Skeletal muscle tissue (tissue), 4 donors: ENCODE measurements around the gene SAMD10. TPM values are rescaled to one million over a fixed set of nuclear protein-coding genes. Genes with fewer than 3 reads are reported as not detected.
A peak's percentile ranks its signal among the peaks of the same experiment; 100 is the strongest.

ENCODE experiments used
- H3K27ac ChIP-seq: one replicate; pipeline ENCODE4 v1.7.0; 2013; ENCODE audit warnings: mild to moderate bottlenecking, low read depth, low read length, inconsistent platforms
- H3K27me3 ChIP-seq, 3 donors: one replicate each; pipeline ENCODE4 v1.7.0; 2013; ENCODE audit warnings: low read length in 3 of 3; ENCODE audit not compliant: control insufficient read depth in 3 of 3, insufficient read depth in 3 of 3
- H3K36me3 ChIP-seq, 3 donors: one replicate each; pipeline ENCODE4 v1.7.0; 2013; ENCODE audit warnings: low read length in 3 of 3; ENCODE audit not compliant: control insufficient read depth in 3 of 3, insufficient read depth in 3 of 3
- H3K4me1 ChIP-seq, 3 donors: one replicate each; pipeline ENCODE4 v1.7.0; 2013; ENCODE audit warnings: low read length in 3 of 3, mild to moderate bottlenecking in 3 of 3; ENCODE audit not compliant: control insufficient read depth in 3 of 3, insufficient read depth in 3 of 3
- H3K4me3 ChIP-seq, 3 donors: one replicate each; pipeline ENCODE4 v1.7.0; 2013; ENCODE audit warnings: low read length in 3 of 3
- H3K9ac ChIP-seq, 3 donors: one replicate each; pipeline ENCODE4 v1.7.0; 2013; ENCODE audit warnings: low read length in 3 of 3, mild to moderate bottlenecking in 3 of 3, moderate library complexity in 2 of 3, low read depth in 1 of 3
- H3K9me3 ChIP-seq, 3 donors: one replicate each; pipeline ENCODE4 v1.7.0; 2013; ENCODE audit warnings: low read length in 3 of 3; ENCODE audit not compliant: control insufficient read depth in 3 of 3
- total RNA-seq: library from RNA; depleted of rRNA; stranded (reverse); fragments of >200 nt; gene quantifications from one replicate; pipeline ENCODE4 v1.2.3, GENCODE V29; 2014
- donor health status: Osteomylitis.

Gene SAMD10
- total RNA-seq, 1 donor from 2014 or later: 1.0 TPM

- peaks cover 33 to 47% (median 42%) of the 10 kb centered on the region in 3 donors for H3K4me1 ChIP-seq
- peaks cover 12 to 30% (median 13%) of the 10 kb centered on the region in 3 donors for H3K36me3 ChIP-seq
- H3K27me3 ChIP-seq: no peaks in the 10 kb centered on the region
- H3K9me3 ChIP-seq: no peaks in the 10 kb centered on the region
- H3K4me3 ChIP-seq: peak overlapping the region; percentile 62 to 72 (median 64)
- peak overlapping the region; percentile 74 for H3K27ac ChIP-seq
- peak overlapping the region; percentile 65 to 81 (median 78) for H3K9ac ChIP-seq
Measured at GRCh38 chr20:63957004-63957689, 22.3 kb downstream of the SAMD10 start.

DNA sequence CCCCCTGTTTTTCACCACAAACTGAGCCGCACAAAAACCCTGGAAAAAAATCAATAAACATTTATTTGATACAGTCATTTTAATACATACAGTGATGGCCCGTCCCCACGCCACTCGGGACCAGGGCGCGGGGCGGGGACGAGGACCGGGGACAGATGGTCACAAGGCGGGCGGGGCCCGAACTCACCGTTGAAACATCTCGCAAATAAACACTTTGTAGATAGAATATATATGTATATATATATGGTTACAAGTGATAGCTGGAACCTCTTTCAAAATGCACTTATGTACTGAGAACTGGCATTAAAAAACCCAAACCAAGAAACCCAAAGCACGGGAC is 22.8 kb downstream of the SAMD10 start:
- Histone ChIP-seq H3K27me3 (no peaks in the 10 kb centered on the region), H3K36me3 (peaks cover 10 to 26% (median 10%) of the 10 kb centered on the region in 3 donors), H3K4me1 (peaks cover 38 to 52% (median 47%) of the 10 kb centered on the region in 3 donors), H3K9me3 (no peaks in the 10 kb centered on the region), H3K27ac (peak overlapping the region; percentile 74), H3K9ac (peak overlapping the region; percentile 65 to 81 (median 78)), H3K4me3 (peak overlapping the region; percentile 62 to 72 (median 64))

- Histone ChIP-seq H3K9me3 (no peaks in the 10 kb centered on the region), H3K27me3 (no peaks in the 10 kb centered on the region), H3K4me1 (peaks cover 42 to 58% (median 52%) of the 10 kb centered on the region in 3 donors), H3K36me3 (peaks cover 4 to 20% (median 10%) of the 10 kb centered on the region in 3 donors), H3K9ac (peak within 1 kb of the TSS; percentile 95 to 99 (median 98)), H3K4me3 (peak within 1 kb of the TSS; percentile 78 to 96 (median 94)), H3K27ac (peak within 1 kb of the TSS; percentile 93)
Measured at GRCh38 chr20:63955827-63956663, 23.4 kb downstream of the SAMD10 start, which contains the start of gene UCKL1. UCKL1 (minus strand) TSS chr20:63956416; CDS start chr20:63956372, 44 bp downstream.

- Histone ChIP-seq H3K27me3 (no peaks in the 10 kb centered on the region), H3K36me3 (peaks cover 4 to 25% (median 10%) of the 10 kb centered on the region in 3 donors), H3K9ac (peak overlapping the region; percentile 95 to 99 (median 98)), H3K4me3 (peak overlapping the region; percentile 78 to 96 (median 94)), H3K4me1 (peaks cover 49 to 65% (median 59%) of the 10 kb centered on the region in 3 donors), H3K9me3 (no peaks in the 10 kb centered on the region), H3K27ac (peak overlapping the region; percentile 93)
Measured at GRCh38 chr20:63955281-63955826, 24.1 kb downstream of the SAMD10 start.

- Histone ChIP-seq H3K36me3 (peaks cover 0 to 14% (median 6%) of the 10 kb centered on the region in 3 donors), H3K27me3 (no peaks in the 10 kb centered on the region), H3K9ac (peak overlapping the region; percentile 54 to 99 (median 98)), H3K4me1 (peaks cover 63 to 79% (median 73%) of the 10 kb centered on the region in 3 donors), H3K4me3 (peak overlapping the region; percentile 46 to 96 (median 94)), H3K27ac (peak overlapping the region; percentile 40), H3K9me3 (no peaks in the 10 kb centered on the region)
Measured at GRCh38 chr20:63953764-63954429, 25.5 kb downstream of the SAMD10 start.

DNA sequence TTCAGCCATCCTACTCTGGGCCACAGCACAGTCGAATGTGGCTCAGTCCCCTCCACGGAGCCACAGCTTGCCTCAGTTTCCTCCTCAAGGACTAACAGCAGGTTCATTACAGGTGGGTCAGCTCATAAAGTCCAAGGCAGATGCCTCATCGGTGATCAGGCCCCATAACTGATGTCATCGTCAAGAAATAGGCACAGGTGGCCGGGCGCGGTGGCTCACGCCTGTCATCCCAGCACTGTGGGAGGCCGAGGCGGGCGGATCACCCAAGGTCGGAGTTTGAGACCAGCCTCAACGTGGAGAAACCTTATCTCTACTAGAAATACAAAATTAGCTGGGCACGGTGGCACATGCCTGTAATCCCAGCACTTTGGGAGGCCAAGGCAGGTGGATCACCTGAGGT is 26.7 kb downstream of the SAMD10 start:
- H3K9me3 ChIP-seq: no peaks in the 10 kb centered on the region
- peak overlapping the region; percentile 99 for H3K27ac ChIP-seq
- peak overlapping the region; percentile 48 to 79 (median 58) for H3K4me3 ChIP-seq
- peak overlapping the region; percentile 36 to 99 (median 90) for H3K9ac ChIP-seq
- peaks cover 0 to 10% (median 4%) of the 10 kb centered on the region in 3 donors for H3K36me3 ChIP-seq
- H3K4me1 ChIP-seq: peaks cover 75 to 88% (median 80%) of the 10 kb centered on the region in 3 donors
- no peaks in the 10 kb centered on the region for H3K27me3 ChIP-seq

DNA sequence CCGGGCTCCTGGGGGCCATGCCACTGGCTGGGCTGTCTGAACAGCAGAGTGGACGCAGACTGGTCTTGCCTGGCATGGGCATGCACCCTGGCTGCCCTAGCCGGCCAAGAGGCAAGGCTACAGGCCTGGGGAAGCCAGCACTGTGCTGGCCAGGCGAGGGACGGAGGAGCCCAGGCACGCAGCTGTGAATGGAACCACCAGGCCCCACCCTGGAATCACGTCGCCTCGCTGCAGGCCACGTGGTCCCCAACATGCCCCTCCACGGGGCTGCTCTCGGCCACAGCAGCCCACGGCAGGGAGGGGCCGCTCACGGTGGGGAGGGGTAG is 27.3 kb downstream of the SAMD10 start:
- no peaks in the 10 kb centered on the region for H3K27me3 ChIP-seq
- no peaks in the 10 kb centered on the region for H3K9me3 ChIP-seq
- peak overlapping the region in 2 of 3 donors; percentile 58 to 79 for H3K4me3 ChIP-seq
- peak overlapping the region; percentile 36 to 99 (median 90) for H3K9ac ChIP-seq
- peak overlapping the region; percentile 99 for H3K27ac ChIP-seq
- peaks cover 0 to 10% (median 4%) of the 10 kb centered on the region in 3 donors for H3K36me3 ChIP-seq
- H3K4me1 ChIP-seq: peaks cover 77 to 89% (median 81%) of the 10 kb centered on the region in 3 donors

DNA sequence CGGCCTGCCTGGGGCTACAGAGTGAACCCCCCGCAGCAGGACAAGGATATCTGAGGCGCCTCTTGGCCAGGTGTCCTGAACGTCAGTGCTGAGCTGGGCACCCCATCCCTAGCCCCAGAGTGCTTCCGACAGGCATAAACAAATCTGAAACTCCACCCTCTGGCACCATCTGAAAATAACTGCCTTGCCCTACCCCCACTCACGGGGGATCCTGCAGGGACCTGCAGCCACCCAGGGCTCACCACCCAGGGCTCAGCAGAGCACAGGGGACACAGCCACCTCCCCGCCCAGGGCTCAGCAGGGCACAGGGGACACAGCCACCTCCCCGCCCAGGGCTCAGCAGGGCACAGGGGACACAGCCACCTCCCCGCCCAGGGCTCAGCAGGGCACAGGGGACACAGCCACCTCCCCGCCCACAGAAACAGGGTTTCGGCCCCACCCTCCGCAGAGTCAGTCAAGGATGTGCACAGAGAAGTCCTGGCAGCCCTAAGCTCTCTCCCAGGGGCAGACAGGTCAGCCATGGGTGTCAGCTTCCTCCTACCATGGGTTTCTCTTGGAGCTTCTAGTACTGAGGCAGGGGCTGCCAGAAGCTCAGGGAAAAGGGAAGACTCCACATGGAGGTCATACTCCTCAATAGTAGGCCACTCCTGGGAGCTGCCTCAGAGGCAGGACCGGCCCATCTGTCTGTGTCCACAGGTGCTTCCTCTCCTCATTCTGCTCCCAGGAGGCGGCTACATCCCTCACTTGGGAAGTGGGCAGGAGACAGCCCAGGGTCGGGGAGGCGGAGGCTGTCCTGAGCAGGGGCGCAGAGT is 27.8 kb downstream of the SAMD10 start:
- peak overlapping the region; percentile 99 for H3K27ac ChIP-seq
- peak overlapping the region; percentile 62 to 86 (median 79) for H3K4me3 ChIP-seq
- no peaks in the 10 kb centered on the region for H3K27me3 ChIP-seq
- peaks cover 75 to 91% (median 80%) of the 10 kb centered on the region in 3 donors for H3K4me1 ChIP-seq
- peak overlapping the region; percentile 90 to 99 (median 94) for H3K9ac ChIP-seq
- no peaks in the 10 kb centered on the region for H3K9me3 ChIP-seq
- H3K36me3 ChIP-seq: peaks cover 0 to 10% (median 4%) of the 10 kb centered on the region in 3 donors
